Kidney (tissue), 14 donors: ENCODE measurements around the gene LMX1B. TPM values are rescaled to one million over a fixed set of nuclear protein-coding genes. Genes with fewer than 3 reads are reported as not detected.
A peak's percentile ranks its signal among the peaks of the same experiment; 100 is the strongest.

Experiments
- DNase-seq, 5 donors: peaks; one replicate each; pipeline ENCODE4 v3.0.0-alpha.2; 2013 to 2020
- FAIRE-seq: peaks from 2 replicates; lab custom pipeline; 2012; peaks lifted over from hg19 to GRCh38; lab: Jason Lieb, UNC
- H3K27ac ChIP-seq, 2 donors: one replicate each; pipeline ENCODE4 v1.7.0; 2013; ENCODE audit warnings: low read depth in 2 of 2, low read length in 2 of 2, inconsistent platforms in 1 of 2
- H3K27me3 ChIP-seq: one replicate; pipeline ENCODE4 v1.7.1; 2013; ENCODE audit warnings: low read length, inconsistent platforms; ENCODE audit not compliant: control insufficient read depth, insufficient read depth
- H3K36me3 ChIP-seq, 3 donors: one replicate each; pipeline versions ENCODE4 v1.7.0 to v1.7.1; 2013; ENCODE audit warnings: low read length in 3 of 3, control low read depth in 1 of 3, inconsistent platforms in 1 of 3; ENCODE audit not compliant: insufficient read depth in 3 of 3, control insufficient read depth in 2 of 3
- H3K4me1 ChIP-seq, 3 donors: one replicate each; pipeline versions ENCODE4 v1.7.0 to v1.7.1; 2013; ENCODE audit warnings: low read length in 3 of 3, inconsistent platforms in 1 of 3, low read depth in 1 of 3; ENCODE audit not compliant: control insufficient read depth in 2 of 3, insufficient read depth in 2 of 3
- H3K4me3 ChIP-seq, 3 donors: one replicate each; pipeline versions ENCODE4 v1.7.0 to v1.8.1; 2013; ENCODE audit warnings: low read length in 3 of 3, control low read depth in 1 of 3, inconsistent platforms in 1 of 3
- H3K9ac ChIP-seq, 3 donors: one replicate each; pipeline versions ENCODE4 v1.7.0 to v1.7.1; 2013; ENCODE audit warnings: low read length in 3 of 3, control low read depth in 1 of 3, inconsistent platforms in 1 of 3
- H3K9me3 ChIP-seq, 3 donors: one replicate each; pipeline versions ENCODE4 v1.7.0 to v1.7.1; 2013; ENCODE audit warnings: low read length in 3 of 3, control low read depth in 1 of 3, inconsistent platforms in 1 of 3; ENCODE audit not compliant: control insufficient read depth in 2 of 3, insufficient read depth in 1 of 3
- intact Hi-C: fragments of 100-400 bp; cut with DNase I; formaldehyde crosslinking; loops from one replicate; pipeline ENCODE4 v1.11.1; 2022
- polyA plus RNA-seq: library from polyadenylated mRNA; stranded (reverse); fragments of 350-450 nt; fragmentation: Illumina TruSeq; extraction: RNeasy Lipid Tissue Mini Kit (QIAGEN cat#74804); gene quantifications from one replicate; pipeline ENCODE4 v1.2.3, GENCODE V29; 2014; ENCODE audit warnings: low read depth, low replicate concordance; ENCODE audit not compliant: insufficient read depth
- total RNA-seq: library from RNA; stranded (reverse); fragmentation: NEBNext Ultra II Directional; extraction: Animal tissue kit (Norgen Biotek cat#: 25700); gene quantifications from one replicate; pipeline ENCODE4 v1.2.1, GENCODE V29; 2021
- TF ChIP-seq, protein P1 (sequence below): IDR thresholded peaks from 3 replicates; pipeline ENCODE4 v1.5.1; 2012; ENCODE audit warnings: mild to moderate bottlenecking, moderate library complexity, borderline replicate concordance; ENCODE audit not compliant: insufficient read depth; ENCODE audit errors: extremely low read depth
- donor health status: control.
- donor health status: control.
- donor health status: control.
- donor health status: control.
- donor health status: control.
- donor health status: DM: yes; HTN: yes; CAD: no.
- donor health status: Normal renal cell carcinoma (clear cell type).

Gene LMX1B
- total and polyA plus RNA-seq, 2 donors from 2014 or later: 0.57 to 2.6 TPM

DNA sequence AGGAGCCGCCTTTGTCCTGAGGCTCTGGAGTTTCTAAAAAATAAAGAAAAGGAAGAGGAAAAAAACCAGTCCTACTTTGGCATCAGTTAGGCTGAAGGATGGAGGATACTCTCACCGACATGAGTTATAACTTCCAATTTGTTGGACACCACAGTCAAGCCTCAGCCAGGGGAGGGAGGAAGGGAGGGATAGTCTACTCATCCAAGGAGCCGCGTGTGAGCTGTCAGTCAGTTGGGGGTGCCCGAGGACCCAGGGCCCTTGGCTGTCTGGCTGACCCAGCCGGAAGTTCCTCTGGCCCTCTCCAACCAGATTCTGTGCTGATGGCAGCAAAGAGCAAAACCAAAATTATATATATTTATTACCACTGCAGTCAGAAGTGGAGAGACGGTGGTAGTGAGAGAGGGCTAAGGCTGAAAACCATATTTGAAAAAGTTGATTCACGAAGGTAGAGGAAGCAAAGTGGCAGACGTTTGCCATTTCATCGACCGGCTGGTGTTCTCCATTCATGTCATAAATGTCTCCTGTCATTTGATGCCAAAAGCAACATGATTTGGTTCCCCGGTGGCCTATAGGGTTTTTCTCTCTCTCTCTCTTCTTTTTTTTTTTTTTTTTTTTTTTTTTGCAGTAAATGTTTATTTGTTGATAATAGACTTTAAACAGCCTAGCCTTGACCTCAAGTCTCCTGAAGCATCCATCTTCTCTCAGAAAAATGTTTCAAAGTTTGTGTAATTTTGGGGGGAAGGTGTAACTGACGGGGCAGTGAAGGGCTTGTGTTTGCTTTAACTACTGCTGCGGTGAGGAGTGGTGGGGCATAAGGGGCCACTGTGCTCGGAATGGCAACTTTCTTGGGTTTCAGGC, 7.6 kb downstream of the LMX1B start:
- no peak overlapping the region for H3K4me3 ChIP-seq
- H3K9me3 ChIP-seq: no peaks in the 10 kb centered on the region
- FAIRE-seq (no peak), DNase-seq (peak in 2 of 5 donors; percentile 49 to 52)
- intact Hi-C loops: no loop called here
- H3K4me1 ChIP-seq: peaks cover 0 to 2% (median 0%) of the 10 kb centered on the region in 3 donors
- H3K27ac ChIP-seq: no peak overlapping the region
- H3K9ac ChIP-seq: no peak overlapping the region
- TF ChIP-seq, protein P1, sequence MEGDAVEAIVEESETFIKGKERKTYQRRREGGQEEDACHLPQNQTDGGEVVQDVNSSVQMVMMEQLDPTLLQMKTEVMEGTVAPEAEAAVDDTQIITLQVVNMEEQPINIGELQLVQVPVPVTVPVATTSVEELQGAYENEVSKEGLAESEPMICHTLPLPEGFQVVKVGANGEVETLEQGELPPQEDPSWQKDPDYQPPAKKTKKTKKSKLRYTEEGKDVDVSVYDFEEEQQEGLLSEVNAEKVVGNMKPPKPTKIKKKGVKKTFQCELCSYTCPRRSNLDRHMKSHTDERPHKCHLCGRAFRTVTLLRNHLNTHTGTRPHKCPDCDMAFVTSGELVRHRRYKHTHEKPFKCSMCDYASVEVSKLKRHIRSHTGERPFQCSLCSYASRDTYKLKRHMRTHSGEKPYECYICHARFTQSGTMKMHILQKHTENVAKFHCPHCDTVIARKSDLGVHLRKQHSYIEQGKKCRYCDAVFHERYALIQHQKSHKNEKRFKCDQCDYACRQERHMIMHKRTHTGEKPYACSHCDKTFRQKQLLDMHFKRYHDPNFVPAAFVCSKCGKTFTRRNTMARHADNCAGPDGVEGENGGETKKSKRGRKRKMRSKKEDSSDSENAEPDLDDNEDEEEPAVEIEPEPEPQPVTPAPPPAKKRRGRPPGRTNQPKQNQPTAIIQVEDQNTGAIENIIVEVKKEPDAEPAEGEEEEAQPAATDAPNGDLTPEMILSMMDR: no peak
- H3K27me3 ChIP-seq: peaks cover 59% of the 10 kb centered on the region
- no peaks in the 10 kb centered on the region for H3K36me3 ChIP-seq

DNA sequence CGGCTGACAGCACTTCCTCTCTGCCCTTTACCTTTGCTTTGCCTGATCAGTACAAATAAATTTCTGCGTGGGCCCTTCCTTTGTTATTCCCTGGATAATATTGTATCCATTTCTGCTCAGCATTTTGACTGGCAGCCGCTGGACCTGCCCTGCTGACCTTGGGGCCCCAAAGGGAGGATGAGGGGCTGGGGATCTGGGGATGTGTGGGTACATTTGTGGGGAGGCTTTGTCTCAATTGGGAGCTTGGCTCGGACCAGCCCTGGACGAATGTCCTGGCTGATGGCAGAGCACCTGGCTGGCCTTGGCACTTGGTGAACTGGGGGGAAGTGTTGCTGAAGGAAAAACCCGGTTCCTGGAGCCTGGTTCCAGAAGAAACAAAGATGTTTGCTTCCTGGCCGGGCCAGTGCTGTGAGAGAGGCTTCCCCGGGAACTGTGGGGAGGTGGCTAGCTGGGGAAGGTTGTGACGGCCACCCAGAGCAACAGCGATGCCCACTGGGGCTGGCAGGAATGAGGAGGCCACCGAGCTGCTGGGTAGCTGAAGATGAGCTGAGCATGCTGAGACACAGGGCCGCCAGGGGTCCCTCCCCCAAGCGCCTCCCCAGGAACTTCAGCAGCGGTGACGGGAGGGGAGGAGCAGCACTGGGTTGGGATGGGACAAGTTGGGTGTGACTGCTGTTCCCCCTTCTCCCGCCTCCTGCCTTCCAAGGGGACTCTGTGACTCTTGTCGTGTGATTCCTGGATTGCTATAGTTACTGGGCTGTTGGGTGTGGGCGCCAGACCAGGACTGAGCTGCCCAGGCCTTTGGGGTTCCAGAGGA, 8.4 kb downstream of the LMX1B start:
- H3K27me3 ChIP-seq: peaks cover 55% of the 10 kb centered on the region
- FAIRE-seq: no peak
- no peak overlapping the region for H3K27ac ChIP-seq
- TF ChIP-seq, protein P1: no peak
- no peaks in the 10 kb centered on the region for H3K9me3 ChIP-seq
- H3K9ac ChIP-seq: no peak overlapping the region
- peak in 3 of 5 donors; percentile 62 to 71 (median 69) for DNase-seq
- peaks cover 0 to 3% (median 0%) of the 10 kb centered on the region in 3 donors for H3K4me1 ChIP-seq
- H3K36me3 ChIP-seq: no peaks in the 10 kb centered on the region
- intact Hi-C loops: no loop called here
- no peak overlapping the region for H3K4me3 ChIP-seq

DNA sequence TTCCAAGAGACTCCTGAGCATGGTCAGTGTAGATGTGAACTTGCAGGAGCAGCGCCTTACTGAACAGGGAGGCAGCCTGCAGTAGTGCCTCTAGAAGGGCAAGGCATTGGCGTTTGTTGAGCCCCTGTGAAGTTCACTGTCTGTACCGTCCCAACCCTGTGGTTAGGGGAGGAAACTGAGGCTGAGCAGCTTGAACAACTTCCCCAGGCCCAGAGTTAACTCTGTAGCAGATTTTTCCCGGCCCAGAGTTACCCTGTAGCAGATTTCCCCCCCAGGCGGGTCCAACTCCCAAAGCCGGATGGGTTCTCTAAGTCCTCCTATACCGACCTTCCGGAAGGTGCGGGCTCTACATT, 9.6 kb downstream of the LMX1B start:
- DNase-seq: no peak
- Histone ChIP-seq H3K9ac (no peak overlapping the region), H3K9me3 (no peaks in the 10 kb centered on the region), H3K27ac (no peak overlapping the region), H3K4me1 (peaks cover 0 to 3% (median 0%) of the 10 kb centered on the region in 3 donors), H3K36me3 (no peaks in the 10 kb centered on the region), H3K27me3 (peaks cover 48% of the 10 kb centered on the region), H3K4me3 (no peak overlapping the region)
- intact Hi-C loops: no loop called here
- TF ChIP-seq, protein P1: no peak
- no peak for FAIRE-seq
